CD4-positive, alpha-beta T cell (primary cell): ENCODE results near the gene BCS1L. TPM values are rescaled to one million over a fixed set of nuclear protein-coding genes. Genes with fewer than 3 reads are reported as not detected.

Source experiments
- ATAC-seq: fragments of 200-7000 bp; cut with Tn5 transposase; one replicate; pipeline ENCODE4 v1.10.0; 2022; ENCODE audit warnings: mild to moderate bottlenecking; ENCODE audit not compliant: poor library complexity
- CTCF ChIA-PET: fragments of 350-600 bp; sonication (Branson Sonifier 250); formaldehyde crosslinking; loops from one replicate; lab custom pipeline; 2021; ENCODE audit warnings: antibody characterized with exemption, inconsistent platforms; lab: Charles Lee
- POLR2A ChIA-PET: fragments of 350-600 bp; sonication (Branson Sonifier 250); formaldehyde crosslinking; loops from one replicate; lab custom pipeline; 2021; ENCODE audit warnings: antibody characterized with exemption, inconsistent platforms; lab: Charles Lee
- DNase-seq, 14 experiments: peaks; one replicate each; pipeline ENCODE4 v3.0.0-alpha.2; 2013 to 2020; ENCODE audit warnings: mixed read lengths in 2 of 14
- H3K27ac ChIP-seq, 2 donors: one replicate each; pipeline versions ENCODE4 v1.5.1 to v1.7.0; 2013; ENCODE audit warnings: low read length in 2 of 2, low read depth in 1 of 2, mild to moderate bottlenecking in 1 of 2
- H3K27me3 ChIP-seq, 2 experiments: 1 replicate in 1 of 2; 2 replicates in 1 of 2; pipeline versions ENCODE4 v1.6.1 to v1.7.0; 2013; ENCODE audit warnings: low read length in 2 of 2, control low read depth in 1 of 2, mild to moderate bottlenecking in 1 of 2, moderate library complexity in 1 of 2; ENCODE audit not compliant: insufficient read depth in 2 of 2, control insufficient read depth in 1 of 2
- H3K36me3 ChIP-seq: one replicate; pipeline ENCODE4 v1.6.1; 2013; ENCODE audit warnings: low read length, control low read depth; ENCODE audit not compliant: insufficient read depth
- H3K4me1 ChIP-seq: one replicate; pipeline ENCODE4 v1.6.1; 2013; ENCODE audit warnings: low read length, control low read depth; ENCODE audit not compliant: insufficient read depth
- H3K4me3 ChIP-seq: one replicate; pipeline ENCODE4 v1.5.1; 2013; ENCODE audit warnings: mild to moderate bottlenecking, low read length, moderate library complexity
- H3K9me3 ChIP-seq, 2 experiments: 1 replicate in 1 of 2; 2 replicates in 1 of 2; pipeline versions ENCODE4 v1.6.1 to v1.7.0; 2013; ENCODE audit warnings: low read length in 2 of 2, mild to moderate bottlenecking in 2 of 2, control low read depth in 1 of 2, moderate library complexity in 1 of 2; ENCODE audit not compliant: control insufficient read depth in 1 of 2, insufficient read depth in 1 of 2
- H3K27ac Mint-ChIP-seq: one replicate; pipeline ENCODE4 v1.8.0; 2020; ENCODE audit warnings: mixed read lengths
- H3K27me3 Mint-ChIP-seq: one replicate; pipeline ENCODE4 v1.8.0; 2021; ENCODE audit warnings: mixed read lengths
- H3K36me3 Mint-ChIP-seq: one replicate; pipeline ENCODE4 v1.8.0; 2021; ENCODE audit warnings: low read depth, mixed read lengths
- H3K4me1 Mint-ChIP-seq: one replicate; pipeline ENCODE4 v1.8.0; 2021; ENCODE audit warnings: low read depth, mixed read lengths
- H3K4me3 Mint-ChIP-seq: one replicate; pipeline ENCODE4 v1.8.0; 2020; ENCODE audit warnings: mild to moderate bottlenecking, mixed read lengths
- H3K9me3 Mint-ChIP-seq: one replicate; pipeline ENCODE4 v1.8.0; 2020; ENCODE audit warnings: mixed read lengths
- CTCF ChIP-seq: fragments of 200-600 bp; IDR thresholded peaks from one replicate; pipeline ENCODE4 v1.8.0; 2022; ENCODE audit warnings: antibody characterized with exemption, mild to moderate bottlenecking
- intact Hi-C, 2 experiments: fragments of 100-400 bp; cut with DNase I in 1 of 2; cut with micrococcal nuclease in 1 of 2; formaldehyde crosslinking; loops; one replicate each; pipeline versions ENCODE4 v1.15.1 to v1.9.0; 2023 to 2025; cut with DNase I, micrococcal nuclease
- total RNA-seq, 174 experiments: library from RNA in 2 of 174; stranded (reverse) in 2 of 174; gene quantifications; one replicate each; pipeline ENCODE4 v1.2.3 and lab custom pipeline; 2021 to 2026

BCS1L gene
- total RNA-seq, 2 experiments from 2014 or later = 11.4 to 12.7 TPM

- Histone ChIP-seq H3K36me3 (peaks cover 54% of the 10 kb centered on the region), H3K4me3 (peak overlapping the region; percentile 79), H3K4me1 (peaks cover 19% of the 10 kb centered on the region), H3K9me3 (no peaks in the 10 kb centered on the region), H3K27me3 (no peaks in the 10 kb centered on the region), H3K27ac (peak overlapping the region in 1 of 2 donors; percentile 24)
- ATAC-seq (no peak), DNase-seq (no peak)
- TF ChIP-seq CTCF = no peak
- H3K36me3 Mint-ChIP-seq = peaks cover 88% of the 10 kb centered on the region
- peaks cover 35% of the 10 kb centered on the region for H3K4me1 Mint-ChIP-seq
- H3K4me3 Mint-ChIP-seq = peak overlapping the region; percentile 95
- H3K27ac Mint-ChIP-seq = peak overlapping the region; percentile 89
- H3K27me3 Mint-ChIP-seq = no peaks in the 10 kb centered on the region
- CTCF ChIA-PET = interaction anchor here (0.7 to 2.8 kb wide), 6 partner anchors 12 to 435 kb away, joined by 3 to 23 read pairs (median 10); partner anchors contain the start of genes RNF25, STK36 and TTLL4
- no peaks in the 10 kb centered on the region for H3K9me3 Mint-ChIP-seq
- intact Hi-C loops = loop anchor here (1.0 to 10.0 kb wide), 9 partner anchors 11 to 727 kb away; partner anchors contain the start of genes AAMP (in 1 of the 2), CNOT9 (in 1 of the 2), DNPEP (in 1 of the 2) and PNKD (in 1 of the 2)
- POLR2A ChIA-PET = interaction anchor here (0.5 to 5.9 kb wide), 17 partner anchors 8 to 937 kb away, joined by 3 to 84 read pairs (median 5); partner anchors contain the start of genes AAMP, DNAJB2, DNPEP and PNKD
These were observed 490 bp downstream of the BCS1L start for GRCh38 chr2:218659988-218660358.

- ChIA-PET POLR2A (interaction anchor here (5.9 kb wide), 1 partner anchor 9 kb away, joined by 84 read pairs; the partner anchor contains the start of genes RNF25 and STK36), CTCF (no interaction called here)
- Histone ChIP-seq H3K4me1 (peaks cover 19% of the 10 kb centered on the region), H3K9me3 (no peaks in the 10 kb centered on the region), H3K27me3 (no peaks in the 10 kb centered on the region), H3K4me3 (no peak overlapping the region), H3K36me3 (peaks cover 56% of the 10 kb centered on the region), H3K27ac (no peak overlapping the region)
- Mint-ChIP-seq H3K4me1 (peaks cover 29% of the 10 kb centered on the region), H3K27ac (no peak overlapping the region), H3K36me3 (peaks cover 87% of the 10 kb centered on the region), H3K9me3 (no peaks in the 10 kb centered on the region), H3K27me3 (no peaks in the 10 kb centered on the region), H3K4me3 (peak overlapping the region; percentile 69)
- no peak for ATAC-seq
- no peak for DNase-seq
- no peak for TF ChIP-seq CTCF
- intact Hi-C loops = no loop called here
These were observed 2.9 kb downstream of the BCS1L start for GRCh38 chr2:218662377-218662776.

GRCh38 chr2:218662827-218663226 is 3.3 kb downstream of the BCS1L start:
- no peak overlapping the region for H3K4me3 ChIP-seq
- peaks cover 17% of the 10 kb centered on the region for H3K4me1 ChIP-seq
- ChIA-PET CTCF (no interaction called here), POLR2A (interaction anchor here (5.9 kb wide), 1 partner anchor 8 kb away, joined by 84 read pairs; the partner anchor contains the start of genes RNF25 and STK36)
- no peak for DNase-seq
- peaks cover 25% of the 10 kb centered on the region for H3K4me1 Mint-ChIP-seq
- no peaks in the 10 kb centered on the region for H3K9me3 ChIP-seq
- peaks cover 60% of the 10 kb centered on the region for H3K36me3 ChIP-seq
- no peaks in the 10 kb centered on the region for H3K27me3 ChIP-seq
- H3K36me3 Mint-ChIP-seq = peaks cover 87% of the 10 kb centered on the region
- H3K27ac ChIP-seq = no peak overlapping the region
- ATAC-seq = no peak
- intact Hi-C loops = no loop called here
- H3K27me3 Mint-ChIP-seq = no peaks in the 10 kb centered on the region
- no peak overlapping the region for H3K4me3 Mint-ChIP-seq
- H3K9me3 Mint-ChIP-seq = no peaks in the 10 kb centered on the region
- no peak for TF ChIP-seq CTCF
- H3K27ac Mint-ChIP-seq = no peak overlapping the region
